D721Med (cell line): ENCODE measurements around the gene KIAA1755.

ENCODE experiments used
- DNase-seq: peaks from one replicate; pipeline ENCODE4 v3.0.0; 2011; ENCODE audit warnings: low spot score; ENCODE audit not compliant: insufficient read length
- FAIRE-seq: peaks from 2 replicates; lab custom pipeline; 2011; peaks lifted over from hg19 to GRCh38; lab: Jason Lieb, UNC
- TF ChIP-seq, protein P1 (sequence below): IDR thresholded peaks from 2 replicates; pipeline ENCODE4 v1.5.1; 2012; ENCODE audit warnings: mild to moderate bottlenecking, control low read depth; ENCODE audit not compliant: insufficient read depth; ENCODE audit errors: missing control alignments

KIAA1755 gene

DNA sequence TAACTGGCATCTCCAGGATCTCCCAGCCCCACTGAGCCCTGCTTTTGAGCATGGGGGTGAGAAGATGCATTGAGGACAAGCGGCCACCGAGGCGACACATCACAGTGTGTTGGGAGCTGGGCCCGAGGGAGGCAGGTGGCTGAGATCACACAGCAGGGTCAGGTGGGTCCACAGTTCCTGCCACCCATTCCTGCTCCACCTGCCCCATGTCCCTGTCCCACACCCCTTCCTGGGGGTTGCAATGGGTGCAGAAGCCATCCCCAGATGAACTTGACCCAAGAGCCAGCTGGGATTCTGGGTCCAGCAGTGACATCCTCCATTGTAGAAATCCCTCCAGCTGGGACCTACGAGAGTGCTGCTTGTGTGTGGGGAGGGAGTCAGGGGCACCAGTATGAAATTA is 96.5 kb downstream of the KIAA1755 start:
- FAIRE-seq (no peak), DNase-seq (no peak)
- TF ChIP-seq, protein P1, sequence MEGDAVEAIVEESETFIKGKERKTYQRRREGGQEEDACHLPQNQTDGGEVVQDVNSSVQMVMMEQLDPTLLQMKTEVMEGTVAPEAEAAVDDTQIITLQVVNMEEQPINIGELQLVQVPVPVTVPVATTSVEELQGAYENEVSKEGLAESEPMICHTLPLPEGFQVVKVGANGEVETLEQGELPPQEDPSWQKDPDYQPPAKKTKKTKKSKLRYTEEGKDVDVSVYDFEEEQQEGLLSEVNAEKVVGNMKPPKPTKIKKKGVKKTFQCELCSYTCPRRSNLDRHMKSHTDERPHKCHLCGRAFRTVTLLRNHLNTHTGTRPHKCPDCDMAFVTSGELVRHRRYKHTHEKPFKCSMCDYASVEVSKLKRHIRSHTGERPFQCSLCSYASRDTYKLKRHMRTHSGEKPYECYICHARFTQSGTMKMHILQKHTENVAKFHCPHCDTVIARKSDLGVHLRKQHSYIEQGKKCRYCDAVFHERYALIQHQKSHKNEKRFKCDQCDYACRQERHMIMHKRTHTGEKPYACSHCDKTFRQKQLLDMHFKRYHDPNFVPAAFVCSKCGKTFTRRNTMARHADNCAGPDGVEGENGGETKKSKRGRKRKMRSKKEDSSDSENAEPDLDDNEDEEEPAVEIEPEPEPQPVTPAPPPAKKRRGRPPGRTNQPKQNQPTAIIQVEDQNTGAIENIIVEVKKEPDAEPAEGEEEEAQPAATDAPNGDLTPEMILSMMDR, result no peak

DNA sequence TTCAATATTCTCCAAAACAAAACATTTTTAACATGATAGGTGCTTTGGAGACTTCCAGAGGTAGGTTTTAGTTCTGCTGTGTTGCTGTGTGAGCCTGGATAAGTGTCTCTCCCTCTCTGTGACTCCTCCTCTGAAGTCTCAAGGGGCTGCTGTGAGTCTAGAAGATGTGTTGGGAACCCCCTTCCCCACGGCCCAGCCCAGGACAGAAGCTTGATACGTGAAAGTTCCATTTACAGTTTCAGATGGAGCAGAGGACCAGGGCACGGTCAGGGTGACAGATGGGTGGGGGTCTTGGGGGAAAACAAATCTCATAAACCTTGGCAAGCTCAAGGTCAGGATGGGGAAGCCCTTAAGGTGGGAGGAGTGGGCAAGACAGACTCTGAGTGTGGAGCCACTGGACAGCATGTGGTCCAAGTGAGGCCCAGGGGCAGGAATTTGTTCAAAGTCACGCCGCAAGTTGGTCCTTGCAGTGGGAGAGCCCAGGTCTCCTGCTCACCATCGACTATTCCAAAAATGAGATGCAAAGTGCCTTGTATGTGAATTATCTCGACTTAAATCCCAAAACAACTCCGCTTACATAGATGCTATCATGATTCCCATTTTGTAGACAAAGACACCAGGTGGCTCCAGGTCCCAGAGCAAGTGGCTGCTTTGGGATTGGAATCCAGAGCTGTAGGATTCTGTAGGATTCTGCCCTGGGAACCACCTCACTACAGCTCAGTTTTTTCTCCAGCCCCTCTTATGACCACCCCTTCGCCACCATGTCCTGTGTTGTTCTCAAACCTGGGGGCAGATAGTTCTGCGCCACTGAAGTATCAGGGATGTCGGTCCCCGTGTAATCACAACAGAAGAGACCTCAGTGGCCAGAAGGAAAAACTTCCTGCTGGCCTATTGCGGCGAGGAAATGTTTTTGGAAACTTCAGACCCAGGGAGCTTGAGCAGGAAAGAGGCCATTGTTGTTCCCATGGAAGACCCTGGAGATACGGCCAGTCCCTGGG is 97.4 kb downstream of the KIAA1755 start:
- TF ChIP-seq, protein P1, result no peak
- DNase-seq (no peak), FAIRE-seq (no peak)

DNA sequence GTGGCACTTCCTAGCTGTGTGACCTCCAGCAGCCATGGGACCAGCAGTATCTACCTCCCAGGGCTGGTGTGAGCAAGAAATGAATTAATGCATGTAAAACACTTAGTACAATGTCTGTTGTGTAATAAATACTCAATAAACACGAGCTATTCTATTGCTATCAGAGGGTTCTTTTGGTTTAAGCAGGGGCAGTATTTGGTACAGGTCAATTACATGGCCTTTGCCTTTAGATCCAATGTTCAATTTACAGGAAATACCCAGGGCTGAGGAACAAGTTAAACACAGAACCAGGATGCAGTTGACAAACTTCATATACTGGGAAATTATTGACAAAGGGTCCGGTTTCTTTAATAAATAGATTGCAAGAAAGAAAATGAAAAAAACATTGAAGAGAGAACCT is 98.4 kb downstream of the KIAA1755 start:
- no peak for FAIRE-seq
- TF ChIP-seq, protein P1, result no peak
- DNase-seq, result no peak

DNA sequence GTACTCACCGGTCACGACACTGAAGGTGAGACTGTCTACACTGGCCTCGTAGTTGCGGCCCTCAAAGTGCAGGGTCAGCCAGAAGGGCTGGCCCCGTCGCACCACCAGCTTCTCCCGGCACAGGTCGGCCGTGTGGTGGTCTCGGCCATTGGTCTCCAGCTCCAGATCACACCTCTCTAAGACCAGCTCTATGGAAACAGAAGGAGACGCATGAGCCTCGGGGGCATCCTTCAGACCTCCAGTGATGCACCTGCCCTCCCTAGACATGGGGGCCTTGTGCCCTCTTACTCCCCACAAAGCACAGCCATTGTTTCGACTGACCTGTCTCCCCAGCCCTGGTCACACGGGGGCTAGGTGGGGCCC is 99.1 kb downstream of the KIAA1755 start:
- TF ChIP-seq, protein P1, result no peak
- no peak for DNase-seq
- no peak for FAIRE-seq
